SK-N-SH treated with all-trans-retinoic acid at 6 μM for 48 hours (cell line): ENCODE results near the gene BCL6B.
"Not testable (repeated sequence)": the region's sequence is repeated elsewhere in the genome, so short reads cannot be mapped to it uniquely, and the experiment has no call there.

ENCODE experiments used
- ATAC-seq: fragments of 200-7000 bp; cut with Tn5 transposase; 3 replicates; pipeline ENCODE4 v1.9.1; 2020; ENCODE audit warnings: mild to moderate bottlenecking, moderate library complexity
- ARNTL ChIP-seq: fragments of 450-650 bp; formaldehyde crosslinking; IDR thresholded peaks from 2 replicates; pipeline ENCODE4 v1.5.0; 2020; ENCODE audit warnings: low read depth, mild to moderate bottlenecking, moderate library complexity, borderline replicate concordance
- BACH2 ChIP-seq: fragments of 250-450 bp; sonication (Bioruptor Pico); IDR thresholded peaks from 2 replicates; pipeline ENCODE4 v1.9.0; 2021; ENCODE audit warnings: mild to moderate bottlenecking, borderline replicate concordance
- CSDC2 ChIP-seq: fragments of 250-450 bp; sonication (Bioruptor Pico); IDR thresholded peaks from 2 replicates; pipeline ENCODE4 v1.5.0; 2020; ENCODE audit warnings: mild to moderate bottlenecking, moderate library complexity
- ESRRG ChIP-seq: fragments of 250-450 bp; sonication (Bioruptor Pico); IDR thresholded peaks from 2 replicates; pipeline ENCODE4 v1.6.1; 2021; ENCODE audit warnings: mild to moderate bottlenecking
- GLIS3 ChIP-seq: fragments of 250-450 bp; sonication (Bioruptor Pico); IDR thresholded peaks from 2 replicates; pipeline ENCODE4 v1.5.0; 2020; ENCODE audit warnings: mild to moderate bottlenecking, moderate library complexity
- ISL1 ChIP-seq: fragments of 250-450 bp; sonication (Bioruptor Pico); IDR thresholded peaks from 2 replicates; pipeline ENCODE4 v2.1.2; 2022; ENCODE audit warnings: mild to moderate bottlenecking, moderate library complexity
- PPARA ChIP-seq: fragments of 250-450 bp; sonication (Bioruptor Pico); IDR thresholded peaks from 2 replicates; pipeline ENCODE4 v1.5.0; 2020; ENCODE audit warnings: mild to moderate bottlenecking, borderline replicate concordance
- RARB ChIP-seq: fragments of 250-450 bp; sonication (Bioruptor Pico); IDR thresholded peaks from 2 replicates; pipeline ENCODE4 v1.8.0; 2021; ENCODE audit warnings: mild to moderate bottlenecking, moderate library complexity
- SNAI2 ChIP-seq: fragments of 250-450 bp; sonication (Bioruptor Pico); IDR thresholded peaks from 2 replicates; pipeline ENCODE4 v1.5.0; 2020; ENCODE audit warnings: mild to moderate bottlenecking, moderate library complexity
- TCF4 ChIP-seq: fragments of 250-450 bp; sonication (Bioruptor Pico); IDR thresholded peaks from 2 replicates; pipeline ENCODE4 v1.8.0; 2021; ENCODE audit warnings: mild to moderate bottlenecking, moderate library complexity, borderline replicate concordance
- TOX ChIP-seq: fragments of 250-450 bp; sonication (Bioruptor Pico); IDR thresholded peaks from 2 replicates; pipeline ENCODE4 v1.8.0; 2021; ENCODE audit warnings: mild to moderate bottlenecking, moderate library complexity, borderline replicate concordance
- ZC3H10 ChIP-seq: fragments of 250-450 bp; sonication (Bioruptor Pico); IDR thresholded peaks from 2 replicates; pipeline ENCODE4 v1.5.1; 2021; ENCODE audit warnings: mild to moderate bottlenecking, moderate library complexity
- ZFP30 ChIP-seq: fragments of 450-650 bp; formaldehyde crosslinking; IDR thresholded peaks from 2 replicates; pipeline ENCODE4 v1.5.0; 2022; ENCODE audit warnings: mild to moderate bottlenecking, moderate library complexity
- ZNF565 ChIP-seq: fragments of 450-650 bp; formaldehyde crosslinking; conservative IDR thresholded peaks from 2 replicates; pipeline ENCODE4 v1.5.0; 2020; ENCODE audit warnings: low read depth, mild to moderate bottlenecking, moderate library complexity
- ZNF70 ChIP-seq: fragments of 450-650 bp; formaldehyde crosslinking; IDR thresholded peaks from 2 replicates; pipeline ENCODE4 v1.5.0; 2020; ENCODE audit warnings: mild to moderate bottlenecking, moderate library complexity
- TF ChIP-seq, protein P1 (sequence below): fragments of 250-450 bp; sonication (Bioruptor Pico); IDR thresholded peaks from 2 replicates; pipeline ENCODE4 v1.8.0; 2020; ENCODE audit warnings: mild to moderate bottlenecking, moderate library complexity, borderline replicate concordance
- TF ChIP-seq, protein P2 (sequence below): fragments of 250-450 bp; sonication (Bioruptor Pico); IDR thresholded peaks from 2 replicates; pipeline ENCODE4 v1.8.0; 2021; ENCODE audit warnings: low read depth, mild to moderate bottlenecking, moderate library complexity, borderline replicate concordance
- TF ChIP-seq, protein P3 (sequence below): fragments of 250-450 bp; sonication (Bioruptor Pico); IDR thresholded peaks from 2 replicates; pipeline ENCODE4 v1.5.1; 2021; ENCODE audit warnings: mild to moderate bottlenecking, moderate library complexity
- TF ChIP-seq, protein P4 (sequence below): fragments of 250-450 bp; sonication (Bioruptor Pico); IDR thresholded peaks from 2 replicates; pipeline ENCODE4 v1.5.0; 2020; ENCODE audit warnings: mild to moderate bottlenecking, moderate library complexity
- TF ChIP-seq, protein P5 (sequence below): fragments of 250-450 bp; sonication (Bioruptor Pico); IDR thresholded peaks from 2 replicates; pipeline ENCODE4 v1.5.1; 2020; ENCODE audit warnings: low read depth, mild to moderate bottlenecking, moderate library complexity

Gene BCL6B, protein sequence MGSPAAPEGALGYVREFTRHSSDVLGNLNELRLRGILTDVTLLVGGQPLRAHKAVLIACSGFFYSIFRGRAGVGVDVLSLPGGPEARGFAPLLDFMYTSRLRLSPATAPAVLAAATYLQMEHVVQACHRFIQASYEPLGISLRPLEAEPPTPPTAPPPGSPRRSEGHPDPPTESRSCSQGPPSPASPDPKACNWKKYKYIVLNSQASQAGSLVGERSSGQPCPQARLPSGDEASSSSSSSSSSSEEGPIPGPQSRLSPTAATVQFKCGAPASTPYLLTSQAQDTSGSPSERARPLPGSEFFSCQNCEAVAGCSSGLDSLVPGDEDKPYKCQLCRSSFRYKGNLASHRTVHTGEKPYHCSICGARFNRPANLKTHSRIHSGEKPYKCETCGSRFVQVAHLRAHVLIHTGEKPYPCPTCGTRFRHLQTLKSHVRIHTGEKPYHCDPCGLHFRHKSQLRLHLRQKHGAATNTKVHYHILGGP

DNA sequence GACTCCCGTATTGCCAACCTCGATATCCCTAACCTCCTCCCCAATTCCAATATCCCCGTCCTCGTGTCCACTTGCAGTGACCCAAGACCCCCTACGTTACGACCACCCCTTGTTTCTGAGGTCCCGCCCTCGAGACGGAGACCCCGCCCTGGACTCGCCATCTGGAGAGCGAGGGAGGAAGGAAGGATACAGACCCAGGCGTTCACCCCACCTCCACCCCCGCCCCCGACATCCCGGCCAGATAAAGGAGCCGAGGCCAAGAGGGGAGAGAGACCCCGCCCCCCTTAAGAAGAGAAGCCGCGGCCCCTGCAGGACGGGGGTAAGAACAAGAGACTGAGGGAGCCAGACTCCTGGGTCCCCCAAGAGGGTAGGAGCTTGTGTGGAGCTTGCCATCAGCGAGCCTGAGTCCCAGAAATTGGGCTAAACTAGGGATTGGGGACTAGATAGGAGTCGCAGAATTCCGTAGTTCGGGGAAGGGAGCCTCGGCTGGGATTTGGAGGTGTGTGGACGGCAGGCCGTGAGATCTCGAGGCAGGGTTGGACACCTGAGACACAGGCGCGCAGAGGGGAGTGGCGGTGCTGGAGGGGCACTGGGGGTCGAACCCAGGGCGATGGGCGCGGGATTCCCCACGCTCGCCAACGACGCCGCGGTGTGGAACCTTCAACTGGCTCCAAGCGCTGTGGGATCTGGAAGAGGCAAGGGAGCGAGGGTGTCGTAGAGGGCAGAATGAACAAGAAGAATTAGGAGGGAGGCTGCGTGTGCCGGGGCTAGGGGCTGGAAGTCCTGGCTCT lies at the start of gene BCL6B:
Gene BCL6B, plus strand, starts transcription at position 270 of the 791 bp plus-strand sequence. CDS start 622 bp downstream, outside the sequence.
- no peak for ATAC-seq
- no peak for TF ChIP-seq ESRRG (CRISPR knock-in tag)
- TF ChIP-seq, protein P1, sequence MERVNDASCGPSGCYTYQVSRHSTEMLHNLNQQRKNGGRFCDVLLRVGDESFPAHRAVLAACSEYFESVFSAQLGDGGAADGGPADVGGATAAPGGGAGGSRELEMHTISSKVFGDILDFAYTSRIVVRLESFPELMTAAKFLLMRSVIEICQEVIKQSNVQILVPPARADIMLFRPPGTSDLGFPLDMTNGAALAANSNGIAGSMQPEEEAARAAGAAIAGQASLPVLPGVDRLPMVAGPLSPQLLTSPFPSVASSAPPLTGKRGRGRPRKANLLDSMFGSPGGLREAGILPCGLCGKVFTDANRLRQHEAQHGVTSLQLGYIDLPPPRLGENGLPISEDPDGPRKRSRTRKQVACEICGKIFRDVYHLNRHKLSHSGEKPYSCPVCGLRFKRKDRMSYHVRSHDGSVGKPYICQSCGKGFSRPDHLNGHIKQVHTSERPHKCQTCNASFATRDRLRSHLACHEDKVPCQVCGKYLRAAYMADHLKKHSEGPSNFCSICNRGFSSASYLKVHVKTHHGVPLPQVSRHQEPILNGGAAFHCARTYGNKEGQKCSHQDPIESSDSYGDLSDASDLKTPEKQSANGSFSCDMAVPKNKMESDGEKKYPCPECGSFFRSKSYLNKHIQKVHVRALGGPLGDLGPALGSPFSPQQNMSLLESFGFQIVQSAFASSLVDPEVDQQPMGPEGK (CRISPR knock-in tag): no peak
- no peak for TF ChIP-seq ZFP30
- TF ChIP-seq BACH2 (CRISPR knock-in tag): no peak
- TF ChIP-seq, protein P2, sequence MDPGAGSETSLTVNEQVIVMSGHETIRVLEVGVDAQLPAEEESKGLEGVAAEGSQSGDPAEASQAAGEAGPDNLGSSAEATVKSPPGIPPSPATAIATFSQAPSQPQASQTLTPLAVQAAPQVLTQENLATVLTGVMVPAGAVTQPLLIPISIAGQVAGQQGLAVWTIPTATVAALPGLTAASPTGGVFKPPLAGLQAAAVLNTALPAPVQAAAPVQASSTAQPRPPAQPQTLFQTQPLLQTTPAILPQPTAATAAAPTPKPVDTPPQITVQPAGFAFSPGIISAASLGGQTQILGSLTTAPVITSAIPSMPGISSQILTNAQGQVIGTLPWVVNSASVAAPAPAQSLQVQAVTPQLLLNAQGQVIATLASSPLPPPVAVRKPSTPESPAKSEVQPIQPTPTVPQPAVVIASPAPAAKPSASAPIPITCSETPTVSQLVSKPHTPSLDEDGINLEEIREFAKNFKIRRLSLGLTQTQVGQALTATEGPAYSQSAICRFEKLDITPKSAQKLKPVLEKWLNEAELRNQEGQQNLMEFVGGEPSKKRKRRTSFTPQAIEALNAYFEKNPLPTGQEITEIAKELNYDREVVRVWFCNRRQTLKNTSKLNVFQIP: no peak
- TF ChIP-seq ZNF70 (CRISPR knock-in tag): no peak
- TF ChIP-seq, protein P3, sequence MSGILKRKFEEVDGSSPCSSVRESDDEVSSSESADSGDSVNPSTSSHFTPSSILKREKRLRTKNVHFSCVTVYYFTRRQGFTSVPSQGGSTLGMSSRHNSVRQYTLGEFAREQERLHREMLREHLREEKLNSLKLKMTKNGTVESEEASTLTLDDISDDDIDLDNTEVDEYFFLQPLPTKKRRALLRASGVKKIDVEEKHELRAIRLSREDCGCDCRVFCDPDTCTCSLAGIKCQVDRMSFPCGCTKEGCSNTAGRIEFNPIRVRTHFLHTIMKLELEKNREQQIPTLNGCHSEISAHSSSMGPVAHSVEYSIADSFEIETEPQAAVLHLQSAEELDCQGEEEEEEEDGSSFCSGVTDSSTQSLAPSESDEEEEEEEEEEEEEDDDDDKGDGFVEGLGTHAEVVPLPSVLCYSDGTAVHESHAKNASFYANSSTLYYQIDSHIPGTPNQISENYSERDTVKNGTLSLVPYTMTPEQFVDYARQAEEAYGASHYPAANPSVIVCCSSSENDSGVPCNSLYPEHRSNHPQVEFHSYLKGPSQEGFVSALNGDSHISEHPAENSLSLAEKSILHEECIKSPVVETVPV (CRISPR knock-in tag): no peak
- TF ChIP-seq, protein P4, sequence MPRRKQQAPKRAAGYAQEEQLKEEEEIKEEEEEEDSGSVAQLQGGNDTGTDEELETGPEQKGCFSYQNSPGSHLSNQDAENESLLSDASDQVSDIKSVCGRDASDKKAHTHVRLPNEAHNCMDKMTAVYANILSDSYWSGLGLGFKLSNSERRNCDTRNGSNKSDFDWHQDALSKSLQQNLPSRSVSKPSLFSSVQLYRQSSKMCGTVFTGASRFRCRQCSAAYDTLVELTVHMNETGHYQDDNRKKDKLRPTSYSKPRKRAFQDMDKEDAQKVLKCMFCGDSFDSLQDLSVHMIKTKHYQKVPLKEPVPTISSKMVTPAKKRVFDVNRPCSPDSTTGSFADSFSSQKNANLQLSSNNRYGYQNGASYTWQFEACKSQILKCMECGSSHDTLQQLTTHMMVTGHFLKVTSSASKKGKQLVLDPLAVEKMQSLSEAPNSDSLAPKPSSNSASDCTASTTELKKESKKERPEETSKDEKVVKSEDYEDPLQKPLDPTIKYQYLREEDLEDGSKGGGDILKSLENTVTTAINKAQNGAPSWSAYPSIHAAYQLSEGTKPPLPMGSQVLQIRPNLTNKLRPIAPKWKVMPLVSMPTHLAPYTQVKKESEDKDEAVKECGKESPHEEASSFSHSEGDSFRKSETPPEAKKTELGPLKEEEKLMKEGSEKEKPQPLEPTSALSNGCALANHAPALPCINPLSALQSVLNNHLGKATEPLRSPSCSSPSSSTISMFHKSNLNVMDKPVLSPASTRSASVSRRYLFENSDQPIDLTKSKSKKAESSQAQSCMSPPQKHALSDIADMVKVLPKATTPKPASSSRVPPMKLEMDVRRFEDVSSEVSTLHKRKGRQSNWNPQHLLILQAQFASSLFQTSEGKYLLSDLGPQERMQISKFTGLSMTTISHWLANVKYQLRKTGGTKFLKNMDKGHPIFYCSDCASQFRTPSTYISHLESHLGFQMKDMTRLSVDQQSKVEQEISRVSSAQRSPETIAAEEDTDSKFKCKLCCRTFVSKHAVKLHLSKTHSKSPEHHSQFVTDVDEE: no peak
- no peak for TF ChIP-seq RARB (CRISPR knock-in tag)
- TF ChIP-seq PPARA (CRISPR knock-in tag): no peak
- TF ChIP-seq CSDC2 (CRISPR knock-in tag): no peak
- no peak for TF ChIP-seq TCF4 (CRISPR knock-in tag)
- TF ChIP-seq ARNTL (CRISPR knock-in tag): no peak
- no peak for TF ChIP-seq GLIS3 (CRISPR knock-in tag)
- TF ChIP-seq TOX: no peak
- TF ChIP-seq, protein P5, sequence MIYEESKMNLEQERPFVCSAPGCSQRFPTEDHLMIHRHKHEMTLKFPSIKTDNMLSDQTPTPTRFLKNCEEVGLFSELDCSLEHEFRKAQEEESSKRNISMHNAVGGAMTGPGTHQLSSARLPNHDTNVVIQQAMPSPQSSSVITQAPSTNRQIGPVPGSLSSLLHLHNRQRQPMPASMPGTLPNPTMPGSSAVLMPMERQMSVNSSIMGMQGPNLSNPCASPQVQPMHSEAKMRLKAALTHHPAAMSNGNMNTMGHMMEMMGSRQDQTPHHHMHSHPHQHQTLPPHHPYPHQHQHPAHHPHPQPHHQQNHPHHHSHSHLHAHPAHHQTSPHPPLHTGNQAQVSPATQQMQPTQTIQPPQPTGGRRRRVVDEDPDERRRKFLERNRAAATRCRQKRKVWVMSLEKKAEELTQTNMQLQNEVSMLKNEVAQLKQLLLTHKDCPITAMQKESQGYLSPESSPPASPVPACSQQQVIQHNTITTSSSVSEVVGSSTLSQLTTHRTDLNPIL: no peak
- TF ChIP-seq SNAI2: no peak

DNA sequence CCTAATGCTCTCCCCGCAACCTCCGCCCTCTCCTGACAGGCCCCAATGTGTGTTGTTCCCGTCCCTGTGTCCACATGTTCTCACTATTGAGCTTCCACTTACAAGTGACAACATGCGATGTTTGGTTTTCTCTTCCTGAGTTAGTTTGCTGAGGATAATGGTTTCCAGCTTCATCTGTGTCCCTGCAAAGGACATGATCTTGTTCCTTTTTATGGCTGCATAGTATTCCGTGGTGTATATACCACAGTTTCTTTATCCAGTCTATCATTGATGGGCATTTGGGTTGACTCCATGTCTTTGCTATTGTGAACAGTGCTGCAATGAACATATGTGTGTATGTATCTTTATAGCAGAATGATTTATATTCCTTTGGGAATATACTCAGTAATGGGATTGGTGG lies 43.4 kb upstream of the BCL6B start:
- not testable (repeated sequence) for ATAC-seq

DNA sequence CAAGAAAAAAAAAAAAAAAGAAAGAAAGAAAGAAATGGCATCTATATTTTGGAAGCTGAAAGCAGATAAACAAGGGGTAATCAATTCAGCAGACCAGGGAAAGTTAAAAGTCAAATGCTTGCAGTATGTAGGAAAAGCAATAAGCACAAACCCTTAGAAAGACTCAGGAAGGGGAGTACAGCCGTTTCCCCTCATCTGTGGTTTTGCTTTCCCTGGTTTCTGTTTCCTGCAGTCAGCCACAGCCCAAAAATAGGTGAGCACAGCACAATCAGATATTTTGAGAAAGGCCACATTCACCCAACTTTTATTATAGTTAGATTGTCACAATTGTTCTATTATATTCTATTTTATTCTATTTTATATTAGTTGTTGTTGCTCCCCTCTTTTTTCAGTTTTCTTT lies 41.4 kb upstream of the BCL6B start:
- TF ChIP-seq ZNF565 (CRISPR knock-in tag) (no peak), ISL1 (CRISPR knock-in tag) (no peak), ZC3H10 (no peak), ZFP30 (no peak), ESRRG (CRISPR knock-in tag) (no peak), ARNTL (CRISPR knock-in tag) (no peak), BACH2 (CRISPR knock-in tag) (no peak), PPARA (CRISPR knock-in tag) (no peak)
- TF ChIP-seq, protein P4: no peak
- TF ChIP-seq, all 23 proteins: peak for 0
- ATAC-seq: no peak
